ENCODE results near the gene MKKS.

GRCh38 chr20:10469599-10469998 lies 35.6 kb upstream of the MKKS start:
- TF ChIP-seq, protein P1, sequence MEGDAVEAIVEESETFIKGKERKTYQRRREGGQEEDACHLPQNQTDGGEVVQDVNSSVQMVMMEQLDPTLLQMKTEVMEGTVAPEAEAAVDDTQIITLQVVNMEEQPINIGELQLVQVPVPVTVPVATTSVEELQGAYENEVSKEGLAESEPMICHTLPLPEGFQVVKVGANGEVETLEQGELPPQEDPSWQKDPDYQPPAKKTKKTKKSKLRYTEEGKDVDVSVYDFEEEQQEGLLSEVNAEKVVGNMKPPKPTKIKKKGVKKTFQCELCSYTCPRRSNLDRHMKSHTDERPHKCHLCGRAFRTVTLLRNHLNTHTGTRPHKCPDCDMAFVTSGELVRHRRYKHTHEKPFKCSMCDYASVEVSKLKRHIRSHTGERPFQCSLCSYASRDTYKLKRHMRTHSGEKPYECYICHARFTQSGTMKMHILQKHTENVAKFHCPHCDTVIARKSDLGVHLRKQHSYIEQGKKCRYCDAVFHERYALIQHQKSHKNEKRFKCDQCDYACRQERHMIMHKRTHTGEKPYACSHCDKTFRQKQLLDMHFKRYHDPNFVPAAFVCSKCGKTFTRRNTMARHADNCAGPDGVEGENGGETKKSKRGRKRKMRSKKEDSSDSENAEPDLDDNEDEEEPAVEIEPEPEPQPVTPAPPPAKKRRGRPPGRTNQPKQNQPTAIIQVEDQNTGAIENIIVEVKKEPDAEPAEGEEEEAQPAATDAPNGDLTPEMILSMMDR (IDR thresholded peaks at IDR 0.05), result no peak
- no peak for TF ChIP-seq EZH2 (IDR thresholded peaks at IDR 0.05; ENCODE audit: borderline replicate concordance, insufficient read depth, low read depth, low read length, poor library complexity, severe bottlenecking)
